Measurements from ENCODE around the gene C1QTNF6.

The C1QTNF6 gene

GRCh38 chr22:37190262-37190780 is 2.3 kb upstream of the C1QTNF6 start:
- DNase-seq (ENCODE audit: low read depth in 2 of 2) = no peak

GRCh38 chr22:37188901-37189466 is 937 bp upstream of the C1QTNF6 start:
- DNase-seq (ENCODE audit: low read depth in 2 of 2) = no peak

GRCh38 chr22:37187552-37187890 is 526 bp downstream of the C1QTNF6 start:
- no peak for DNase-seq (ENCODE audit: low read depth in 2 of 2)

- no peak for DNase-seq (ENCODE audit: low read depth in 2 of 2)
Measured at GRCh38 chr22:37186997-37187522, 987 bp downstream of the C1QTNF6 start.

- DNase-seq (ENCODE audit: low read depth in 2 of 2) = no peak
Measured at GRCh38 chr22:37186228-37186996, 1.6 kb downstream of the C1QTNF6 start.

GRCh38 chr22:37185646-37186227 is 2.3 kb downstream of the C1QTNF6 start:
- DNase-seq (ENCODE audit: low read depth in 2 of 2) = no peak

GRCh38 chr22:37184816-37185541 is 3.1 kb downstream of the C1QTNF6 start:
- DNase-seq (ENCODE audit: low read depth in 2 of 2) = no peak

- no peak for DNase-seq (ENCODE audit: low read depth in 2 of 2)
Measured at GRCh38 chr22:37184380-37184755, 3.7 kb downstream of the C1QTNF6 start.

GRCh38 chr22:37183432-37184379 is 4.3 kb downstream of the C1QTNF6 start:
- no peak for DNase-seq (ENCODE audit: low read depth in 2 of 2)

GRCh38 chr22:37182949-37183245 is 5.2 kb downstream of the C1QTNF6 start:
- DNase-seq (ENCODE audit: low read depth in 2 of 2) = no peak

GRCh38 chr22:37182101-37182948 is 5.7 kb downstream of the C1QTNF6 start:
- DNase-seq (ENCODE audit: low read depth in 2 of 2) = no peak

- no peak for DNase-seq (ENCODE audit: low read depth in 2 of 2)
Measured at GRCh38 chr22:37181681-37182080, 6.4 kb downstream of the C1QTNF6 start.

GRCh38 chr22:37180531-37181231 is 7.4 kb downstream of the C1QTNF6 start:
- no peak for DNase-seq (ENCODE audit: low read depth in 2 of 2)

GRCh38 chr22:37179622-37180420 is 8.2 kb downstream of the C1QTNF6 start:
- no peak for DNase-seq (ENCODE audit: low read depth in 2 of 2)

- no peak for DNase-seq (ENCODE audit: low read depth in 2 of 2)
Measured at GRCh38 chr22:37179126-37179470, 8.9 kb downstream of the C1QTNF6 start.

GRCh38 chr22:37178350-37179125 is 9.5 kb downstream of the C1QTNF6 start:
- no peak for DNase-seq (ENCODE audit: low read depth in 2 of 2)

GRCh38 chr22:37177755-37178154 is 10.3 kb downstream of the C1QTNF6 start:
- DNase-seq (ENCODE audit: low read depth in 2 of 2) = no peak

GRCh38 chr22:37177221-37177620 is 10.8 kb downstream of the C1QTNF6 start:
- DNase-seq (ENCODE audit: low read depth in 2 of 2) = no peak

Data from activated CD8-positive, alpha-beta memory T cell treated with anti-CD3 and anti-CD28 coated beads for 4 hours (primary cell).